ENCODE results near the gene LBHD1.

DNA sequence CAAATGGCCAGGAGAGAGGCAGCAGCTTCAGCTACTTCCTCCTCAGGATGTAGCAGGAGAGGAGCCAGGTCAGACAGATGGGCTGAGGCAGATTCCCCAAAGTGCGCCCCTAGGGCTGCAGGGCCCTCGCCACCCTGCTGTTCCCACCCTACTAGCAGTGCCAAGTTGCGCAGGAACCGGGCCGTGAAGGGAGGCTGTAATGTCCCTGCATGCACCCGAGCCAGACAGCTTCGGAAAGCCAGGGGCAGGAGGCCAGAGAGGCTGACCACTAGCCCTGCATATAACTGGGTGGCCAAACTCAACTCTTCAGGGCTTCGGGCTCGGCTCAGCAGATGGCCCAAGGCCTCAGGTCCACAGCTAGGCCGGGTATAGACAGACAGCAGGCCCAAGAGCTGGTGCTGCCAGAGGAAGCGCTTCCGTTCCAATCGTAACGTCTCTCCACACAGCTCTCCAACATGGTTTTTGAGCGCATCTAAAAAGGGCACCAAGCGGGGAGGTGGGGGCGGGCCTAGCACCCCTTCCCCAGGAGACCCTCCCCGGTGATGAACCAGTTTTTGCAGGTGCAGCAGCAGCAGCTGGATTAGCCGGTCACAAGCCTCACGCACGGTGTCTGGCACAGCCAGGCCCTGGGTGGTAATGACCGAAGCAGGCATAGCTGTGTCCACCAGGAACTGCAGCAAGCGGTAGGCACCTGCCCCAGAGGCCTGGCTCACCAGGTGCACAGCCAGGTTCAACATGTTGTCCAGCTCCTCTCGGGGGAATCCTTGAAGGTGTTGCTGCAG is 23.7 kb downstream of the LBHD1 start:
- TF ChIP-seq, protein P1, sequence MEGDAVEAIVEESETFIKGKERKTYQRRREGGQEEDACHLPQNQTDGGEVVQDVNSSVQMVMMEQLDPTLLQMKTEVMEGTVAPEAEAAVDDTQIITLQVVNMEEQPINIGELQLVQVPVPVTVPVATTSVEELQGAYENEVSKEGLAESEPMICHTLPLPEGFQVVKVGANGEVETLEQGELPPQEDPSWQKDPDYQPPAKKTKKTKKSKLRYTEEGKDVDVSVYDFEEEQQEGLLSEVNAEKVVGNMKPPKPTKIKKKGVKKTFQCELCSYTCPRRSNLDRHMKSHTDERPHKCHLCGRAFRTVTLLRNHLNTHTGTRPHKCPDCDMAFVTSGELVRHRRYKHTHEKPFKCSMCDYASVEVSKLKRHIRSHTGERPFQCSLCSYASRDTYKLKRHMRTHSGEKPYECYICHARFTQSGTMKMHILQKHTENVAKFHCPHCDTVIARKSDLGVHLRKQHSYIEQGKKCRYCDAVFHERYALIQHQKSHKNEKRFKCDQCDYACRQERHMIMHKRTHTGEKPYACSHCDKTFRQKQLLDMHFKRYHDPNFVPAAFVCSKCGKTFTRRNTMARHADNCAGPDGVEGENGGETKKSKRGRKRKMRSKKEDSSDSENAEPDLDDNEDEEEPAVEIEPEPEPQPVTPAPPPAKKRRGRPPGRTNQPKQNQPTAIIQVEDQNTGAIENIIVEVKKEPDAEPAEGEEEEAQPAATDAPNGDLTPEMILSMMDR (IDR thresholded peaks at IDR 0.05; ENCODE audit: low read length): no peak
- no peak for TF ChIP-seq EZH2 (IDR thresholded peaks at IDR 0.05; ENCODE audit: borderline replicate concordance, low read length)
